ENCODE results near the gene UVSSA. TPM values are rescaled to one million over a fixed set of nuclear protein-coding genes. Genes with fewer than 3 reads are reported as not detected.
"Not testable (repeated sequence)": the region's sequence is repeated elsewhere in the genome, so short reads cannot be mapped to it uniquely, and the experiment has no call there.

Gene UVSSA
- total RNA-seq, 1 experiment from 2014 or later, result 40.4 TPM

- TF ChIP-seq, protein P1, sequence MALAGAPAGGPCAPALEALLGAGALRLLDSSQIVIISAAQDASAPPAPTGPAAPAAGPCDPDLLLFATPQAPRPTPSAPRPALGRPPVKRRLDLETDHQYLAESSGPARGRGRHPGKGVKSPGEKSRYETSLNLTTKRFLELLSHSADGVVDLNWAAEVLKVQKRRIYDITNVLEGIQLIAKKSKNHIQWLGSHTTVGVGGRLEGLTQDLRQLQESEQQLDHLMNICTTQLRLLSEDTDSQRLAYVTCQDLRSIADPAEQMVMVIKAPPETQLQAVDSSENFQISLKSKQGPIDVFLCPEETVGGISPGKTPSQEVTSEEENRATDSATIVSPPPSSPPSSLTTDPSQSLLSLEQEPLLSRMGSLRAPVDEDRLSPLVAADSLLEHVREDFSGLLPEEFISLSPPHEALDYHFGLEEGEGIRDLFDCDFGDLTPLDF (CRISPR knock-in tag; IDR thresholded peaks at IDR 0.05), result no peak
- no peak for TF ChIP-seq TP53 (CRISPR knock-in tag; IDR thresholded peaks at IDR 0.05)
- TF ChIP-seq ZBTB21 (CRISPR knock-in tag; IDR thresholded peaks at IDR 0.05; ENCODE audit: borderline replicate concordance), result no peak
- TF ChIP-seq ATF1 (CRISPR knock-in tag; IDR thresholded peaks at IDR 0.05), result no peak
- TF ChIP-seq ZNF671 (CRISPR knock-in tag; IDR thresholded peaks at IDR 0.05), result no peak
- TF ChIP-seq ATF6 (CRISPR knock-in tag; IDR thresholded peaks at IDR 0.05), result no peak
These were observed 23.2 kb upstream of the UVSSA start (continued) for GRCh38 chr4:1323635-1324442.

DNA sequence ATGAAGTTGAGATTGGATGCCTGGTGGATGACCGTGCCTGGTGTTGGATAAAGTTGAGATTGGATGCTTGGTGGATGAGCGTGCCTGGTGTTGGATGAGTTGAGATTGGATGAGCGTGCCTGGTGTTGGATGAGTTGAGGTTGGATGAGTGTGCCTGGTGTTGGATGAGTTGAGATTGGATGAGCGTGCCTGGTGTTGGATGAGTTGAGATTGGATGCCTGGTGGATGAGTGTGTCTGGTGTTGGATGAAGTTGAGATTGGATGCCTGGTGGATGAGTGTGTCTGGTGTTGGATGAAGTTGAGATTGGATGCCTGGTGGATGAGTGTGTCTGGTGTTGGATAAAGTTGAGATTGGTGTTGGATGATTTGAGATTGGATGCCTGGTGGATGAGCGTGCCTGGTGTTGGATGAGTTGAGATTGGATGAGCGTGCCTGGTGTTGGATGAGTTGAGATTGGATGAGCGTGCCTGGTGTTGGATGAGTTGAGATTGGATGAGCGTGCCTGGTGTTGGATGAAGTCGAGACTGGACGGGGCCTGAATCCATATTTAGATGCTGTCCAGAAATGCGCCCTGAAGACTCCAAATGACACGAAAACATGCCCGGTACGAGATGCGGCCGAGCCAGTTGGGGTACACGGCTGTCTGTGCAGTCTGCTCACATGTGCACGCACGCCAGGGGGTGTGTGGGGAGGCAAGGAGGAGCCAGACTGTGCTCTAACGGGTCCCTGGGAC is 22.4 kb upstream of the UVSSA start:
- DNase-seq (ENCODE audit: low spot score); H3K36me3 Mint-ChIP-seq; H3K4me3 Mint-ChIP-seq; H3K4me1 Mint-ChIP-seq; CTCF ChIA-PET; H3K9me3 Mint-ChIP-seq; POLR2A ChIA-PET; ATAC-seq; H3K27ac Mint-ChIP-seq; H3K27me3 Mint-ChIP-seq (ENCODE audit: low read depth): not testable (repeated sequence)

- Mint-ChIP-seq H3K27ac (no peak overlapping the region), H3K4me3 (no peak overlapping the region), H3K27me3 (ENCODE audit: low read depth) (no peaks in the 10 kb centered on the region), H3K36me3 (peaks cover 6% of the 10 kb centered on the region), H3K9me3 (no peaks in the 10 kb centered on the region), H3K4me1 (no peaks in the 10 kb centered on the region)
- DNase-seq (ENCODE audit: low spot score) (no peak), ATAC-seq (no peak)
- ChIA-PET POLR2A (no interaction called here), CTCF (no interaction called here)
- TF ChIP-seq ARID4B (CRISPR knock-in tag; IDR thresholded peaks at IDR 0.05; ENCODE audit: borderline replicate concordance), result no peak
- no peak for TF ChIP-seq USF1 (CRISPR knock-in tag; IDR thresholded peaks at IDR 0.05)
- TF ChIP-seq TEAD1 (CRISPR knock-in tag; IDR thresholded peaks at IDR 0.05), result no peak
- TF ChIP-seq GRHL2 (CRISPR knock-in tag; IDR thresholded peaks at IDR 0.05; ENCODE audit: insufficient replicate concordance, severe bottlenecking), result no peak
- no peak for TF ChIP-seq NR1H2 (CRISPR knock-in tag; IDR thresholded peaks at IDR 0.05)
- TF ChIP-seq SP1 (CRISPR knock-in tag; conservative IDR thresholded peaks at IDR 0.05), result no peak
- no peak for TF ChIP-seq PREB (CRISPR knock-in tag; IDR thresholded peaks at IDR 0.05; ENCODE audit: borderline replicate concordance)
- TF ChIP-seq RORB (CRISPR knock-in tag; IDR thresholded peaks at IDR 0.05), result no peak
- TF ChIP-seq NFYB (CRISPR knock-in tag; conservative IDR thresholded peaks at IDR 0.05; ENCODE audit: low read depth), result no peak
- TF ChIP-seq, protein P2, sequence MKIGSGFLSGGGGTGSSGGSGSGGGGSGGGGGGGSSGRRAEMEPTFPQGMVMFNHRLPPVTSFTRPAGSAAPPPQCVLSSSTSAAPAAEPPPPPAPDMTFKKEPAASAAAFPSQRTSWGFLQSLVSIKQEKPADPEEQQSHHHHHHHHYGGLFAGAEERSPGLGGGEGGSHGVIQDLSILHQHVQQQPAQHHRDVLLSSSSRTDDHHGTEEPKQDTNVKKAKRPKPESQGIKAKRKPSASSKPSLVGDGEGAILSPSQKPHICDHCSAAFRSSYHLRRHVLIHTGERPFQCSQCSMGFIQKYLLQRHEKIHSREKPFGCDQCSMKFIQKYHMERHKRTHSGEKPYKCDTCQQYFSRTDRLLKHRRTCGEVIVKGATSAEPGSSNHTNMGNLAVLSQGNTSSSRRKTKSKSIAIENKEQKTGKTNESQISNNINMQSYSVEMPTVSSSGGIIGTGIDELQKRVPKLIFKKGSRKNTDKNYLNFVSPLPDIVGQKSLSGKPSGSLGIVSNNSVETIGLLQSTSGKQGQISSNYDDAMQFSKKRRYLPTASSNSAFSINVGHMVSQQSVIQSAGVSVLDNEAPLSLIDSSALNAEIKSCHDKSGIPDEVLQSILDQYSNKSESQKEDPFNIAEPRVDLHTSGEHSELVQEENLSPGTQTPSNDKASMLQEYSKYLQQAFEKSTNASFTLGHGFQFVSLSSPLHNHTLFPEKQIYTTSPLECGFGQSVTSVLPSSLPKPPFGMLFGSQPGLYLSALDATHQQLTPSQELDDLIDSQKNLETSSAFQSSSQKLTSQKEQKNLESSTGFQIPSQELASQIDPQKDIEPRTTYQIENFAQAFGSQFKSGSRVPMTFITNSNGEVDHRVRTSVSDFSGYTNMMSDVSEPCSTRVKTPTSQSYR (CRISPR knock-in tag; IDR thresholded peaks at IDR 0.05), result no peak
- TF ChIP-seq, protein P3, sequence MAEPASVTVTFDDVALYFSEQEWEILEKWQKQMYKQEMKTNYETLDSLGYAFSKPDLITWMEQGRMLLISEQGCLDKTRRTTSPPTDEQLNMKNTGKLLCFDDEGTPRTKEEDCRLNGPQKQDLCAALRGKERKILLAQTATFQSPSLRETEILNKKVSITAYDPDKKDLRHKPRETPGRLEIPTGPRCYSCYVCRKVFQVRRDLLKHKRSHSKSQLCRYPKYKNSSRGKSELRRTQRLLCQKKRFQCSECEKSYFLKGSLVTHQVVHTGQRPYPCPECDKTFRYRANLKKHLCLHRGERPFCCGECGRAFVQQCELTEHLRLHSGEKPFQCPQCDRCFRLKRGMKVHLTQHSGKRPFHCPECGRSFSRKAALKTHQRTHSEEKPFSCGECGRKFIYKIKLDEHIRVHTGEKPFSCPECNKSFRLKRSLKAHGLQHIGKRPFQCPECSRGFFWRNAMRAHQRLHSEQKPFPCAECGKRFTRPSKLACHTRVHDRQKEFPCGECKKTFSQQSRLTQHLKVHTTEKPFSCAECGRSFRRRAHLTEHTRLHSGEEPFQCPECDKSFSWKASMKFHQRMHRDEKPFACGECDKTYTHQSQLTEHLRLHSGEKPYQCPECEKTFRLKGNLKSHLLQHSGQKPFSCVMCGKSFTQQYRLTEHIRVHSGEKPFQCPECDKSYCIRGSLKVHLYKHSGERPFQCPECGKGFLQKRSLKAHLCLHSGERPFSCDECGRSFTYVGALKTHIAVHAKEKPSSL (CRISPR knock-in tag; conservative IDR thresholded peaks at IDR 0.05), result no peak
These were observed 21.9 kb upstream of the UVSSA start for GRCh38 chr4:1325176-1325480.
